Endodermal cell (in vitro differentiated cells): ENCODE results near the gene OXCT2. TPM values are rescaled to one million over a fixed set of nuclear protein-coding genes. Genes with fewer than 3 reads are reported as not detected.

Source experiments
- DNase-seq: peaks from one replicate; pipeline ENCODE4 v3.0.0-alpha.2; 2017
- H3K27ac ChIP-seq: 2 replicates; pipeline ENCODE4 v1.5.1; 2013; ENCODE audit warnings: mild to moderate bottlenecking, low read depth, low read length, moderate library complexity
- H3K27me3 ChIP-seq: 2 replicates; pipeline ENCODE4 v1.6.1; 2013; ENCODE audit warnings: mild to moderate bottlenecking, low read length, moderate library complexity; ENCODE audit not compliant: insufficient read depth, control insufficient read depth, poor library complexity, severe bottlenecking
- H3K36me3 ChIP-seq: 2 replicates; pipeline ENCODE4 v1.7.0; 2013; ENCODE audit warnings: mild to moderate bottlenecking, low read length, moderate library complexity; ENCODE audit not compliant: control insufficient read depth, insufficient read depth
- H3K4me1 ChIP-seq: one replicate; pipeline ENCODE4 v1.7.0; 2013; ENCODE audit warnings: low read length; ENCODE audit not compliant: control insufficient read depth, insufficient read depth
- H3K4me3 ChIP-seq: 2 replicates; pipeline ENCODE4 v1.5.1; 2013; ENCODE audit warnings: mild to moderate bottlenecking, low read length, moderate library complexity
- H3K9ac ChIP-seq: 2 replicates; pipeline ENCODE4 v1.6.1; 2013; ENCODE audit warnings: mild to moderate bottlenecking, low read length, moderate library complexity; ENCODE audit not compliant: poor library complexity, severe bottlenecking; ENCODE audit errors: extremely low read depth
- H3K9me3 ChIP-seq: 2 replicates; pipeline ENCODE4 v1.6.1; 2013; ENCODE audit warnings: mild to moderate bottlenecking, low read length, moderate library complexity; ENCODE audit not compliant: control insufficient read depth
- H3K27ac Mint-ChIP-seq: 2 replicates; pipeline ENCODE4 v1.8.0; 2020; ENCODE audit warnings: mixed read lengths
- H3K27me3 Mint-ChIP-seq: 2 replicates; pipeline ENCODE4 v1.8.0; 2021; ENCODE audit warnings: mild to moderate bottlenecking, mixed read lengths; ENCODE audit not compliant: insufficient read depth
- H3K36me3 Mint-ChIP-seq: 2 replicates; pipeline ENCODE4 v1.8.0; 2020; ENCODE audit warnings: low read depth, mixed read lengths
- H3K4me1 Mint-ChIP-seq: 2 replicates; pipeline ENCODE4 v1.8.0; 2020; ENCODE audit warnings: mixed read lengths
- H3K4me3 Mint-ChIP-seq: 2 replicates; pipeline ENCODE4 v1.8.0; 2020; ENCODE audit warnings: mild to moderate bottlenecking, moderate library complexity, mixed read lengths
- H3K9me3 Mint-ChIP-seq: 2 replicates; pipeline ENCODE4 v1.8.0; 2020; ENCODE audit warnings: mild to moderate bottlenecking, mixed read lengths
- CTCF ChIP-seq: fragments of 200-600 bp; sonication (generic); conservative IDR thresholded peaks from 2 replicates; pipeline ENCODE4 v1.5.0; 2021; ENCODE audit warnings: antibody characterized with exemption, mild to moderate bottlenecking
- WGBS, 2 experiments: methylation state at CpG; one replicate each; pipeline versions ENCODE4 v1.1.5 to v1.1.7; 2013; ENCODE audit warnings: missing lambda C conversion rate in 2 of 2, mixed read lengths in 1 of 2; ENCODE audit not compliant: insufficient coverage in 1 of 2, insufficient read length in 1 of 2; 5-methylcytosine and 5-hydroxymethylcytosine counted together
- total RNA-seq, 2 donors: library from RNA; stranded (reverse); fragmentation: NEBNext Ultra II Directional in 1 of 2; extraction: Animal tissue kit (Norgen Biotek cat#: 25700) in 1 of 2; gene quantifications; 2 replicates in 1 of 2; 3 replicates in 1 of 2; pipeline ENCODE4 v1.2.1, GENCODE V29; 2021

The OXCT2 gene
- total RNA-seq, 2 donors from 2014 or later: 1.8 TPM

- Histone ChIP-seq H3K36me3 (peaks cover 41% of the 10 kb centered on the region), H3K4me1 (no peaks in the 10 kb centered on the region), H3K27me3 (no peaks in the 10 kb centered on the region), H3K9ac (no peak overlapping the region), H3K4me3 (no peak overlapping the region), H3K9me3 (no peaks in the 10 kb centered on the region), H3K27ac (no peak overlapping the region)
- no peak for TF ChIP-seq CTCF
- 95% methylated on average over 4 to 5 of the region's 5 CpGs for WGBS, 2 experiments
- H3K9me3 Mint-ChIP-seq: peaks cover 3% of the 10 kb centered on the region
- H3K27ac Mint-ChIP-seq: no peak overlapping the region
- H3K36me3 Mint-ChIP-seq: peaks cover 58% of the 10 kb centered on the region
- H3K27me3 Mint-ChIP-seq: peaks cover 5% of the 10 kb centered on the region
- no peaks in the 10 kb centered on the region for H3K4me1 Mint-ChIP-seq
- DNase-seq: no peak
- no peak overlapping the region for H3K4me3 Mint-ChIP-seq
Observed at GRCh38 chr1:39757501-39757900, 13.6 kb downstream of the OXCT2 start.

DNA sequence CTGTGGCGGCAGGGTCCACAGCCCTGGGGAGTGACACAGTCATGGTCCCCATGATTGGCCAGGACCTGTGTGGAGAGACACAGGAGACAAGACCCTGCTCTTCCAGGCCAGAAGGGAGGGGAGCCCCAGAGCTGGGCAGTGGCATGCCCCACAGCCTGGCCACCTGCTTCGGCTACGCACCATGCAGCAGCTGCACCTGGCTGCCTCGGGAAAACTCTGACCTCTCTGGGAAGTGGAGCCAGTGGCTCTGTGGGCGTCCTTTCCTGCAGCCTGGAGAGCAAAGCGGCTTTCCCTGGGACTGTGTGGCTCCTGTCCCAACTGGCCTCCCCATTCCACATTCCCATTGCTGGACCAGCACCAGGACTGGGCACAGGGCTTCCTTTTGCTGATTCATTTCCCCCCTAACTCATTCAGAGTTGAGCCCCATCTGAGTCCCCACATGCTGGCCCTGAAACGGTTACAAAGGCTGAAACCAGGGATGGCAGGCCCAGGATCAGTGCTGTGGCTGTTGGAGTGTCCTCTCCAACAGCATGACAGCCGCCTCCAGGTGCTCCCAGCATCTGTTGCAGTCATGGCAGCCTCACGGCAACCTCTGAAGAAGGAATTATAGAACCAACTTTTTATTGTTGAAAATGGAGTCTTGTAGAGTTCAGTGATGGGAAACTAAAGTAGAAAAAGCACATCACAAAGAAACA is 15.0 kb downstream of the OXCT2 start:
- Mint-ChIP-seq H3K4me3 (no peak overlapping the region), H3K27ac (no peak overlapping the region), H3K27me3 (no peaks in the 10 kb centered on the region), H3K4me1 (no peaks in the 10 kb centered on the region), H3K9me3 (peaks cover 3% of the 10 kb centered on the region), H3K36me3 (peaks cover 71% of the 10 kb centered on the region)
- 88 to 97% methylated on average over 8 to 9 of the region's 9 CpGs for WGBS, 2 experiments
- Histone ChIP-seq H3K27ac (no peak overlapping the region), H3K36me3 (peaks cover 55% of the 10 kb centered on the region), H3K27me3 (no peaks in the 10 kb centered on the region), H3K4me1 (no peaks in the 10 kb centered on the region), H3K9ac (no peak overlapping the region), H3K4me3 (no peak overlapping the region), H3K9me3 (no peaks in the 10 kb centered on the region)
- no peak for TF ChIP-seq CTCF
- no peak for DNase-seq

GRCh38 chr1:39754906-39755504 is 16.1 kb downstream of the OXCT2 start:
- no peak overlapping the region for H3K9ac ChIP-seq
- peaks cover 66% of the 10 kb centered on the region for H3K36me3 ChIP-seq
- Mint-ChIP-seq H3K9me3 (peaks cover 2% of the 10 kb centered on the region), H3K27me3 (no peaks in the 10 kb centered on the region), H3K4me1 (no peaks in the 10 kb centered on the region), H3K27ac (no peak overlapping the region), H3K36me3 (peaks cover 78% of the 10 kb centered on the region), H3K4me3 (no peak overlapping the region)
- no peak for TF ChIP-seq CTCF
- 93% methylated on average over 2 of the region's 2 CpGs; no CpG with 5 or more reads in 1 of the 2 experiments for WGBS, 2 experiments
- no peaks in the 10 kb centered on the region for H3K4me1 ChIP-seq
- no peak overlapping the region for H3K27ac ChIP-seq
- H3K9me3 ChIP-seq: no peaks in the 10 kb centered on the region
- no peaks in the 10 kb centered on the region for H3K27me3 ChIP-seq
- DNase-seq: no peak
- no peak overlapping the region for H3K4me3 ChIP-seq
